COR-L47 (cell line): ENCODE data around the gene TUBB3.
"Not testable (repeated sequence)": the region's sequence is repeated elsewhere in the genome, so short reads cannot be mapped to it uniquely, and the experiment has no call there.

Experiments
- DNase-seq: peaks from one replicate; lab custom pipeline; 2025; lab: John Stamatoyannopoulos, UW

The TUBB3 gene

GRCh38 chr16:89965447-89966225 is 42.5 kb downstream of the TUBB3 start:
- DNase-seq = no peak

DNA sequence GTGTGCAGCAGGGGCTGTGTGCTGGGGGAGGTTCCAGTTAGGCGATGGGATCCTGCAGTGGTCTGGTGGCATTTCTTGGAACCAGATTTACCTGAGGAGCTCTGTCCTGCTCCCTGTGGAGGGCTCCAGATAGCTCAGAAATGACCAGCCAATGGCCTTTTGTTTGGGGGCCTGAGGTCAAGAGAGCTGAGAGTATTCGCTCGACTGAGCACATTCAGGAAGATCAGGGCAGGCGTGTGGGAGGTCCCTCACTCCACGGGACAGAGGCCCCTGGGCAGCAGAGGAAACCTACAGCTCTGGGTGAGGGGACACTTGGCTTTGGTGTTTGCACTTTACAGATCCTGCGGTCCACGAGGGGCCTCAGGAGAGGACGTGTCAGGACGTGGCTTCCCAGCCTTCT is 43.6 kb downstream of the TUBB3 start:
- no peak for DNase-seq

DNA sequence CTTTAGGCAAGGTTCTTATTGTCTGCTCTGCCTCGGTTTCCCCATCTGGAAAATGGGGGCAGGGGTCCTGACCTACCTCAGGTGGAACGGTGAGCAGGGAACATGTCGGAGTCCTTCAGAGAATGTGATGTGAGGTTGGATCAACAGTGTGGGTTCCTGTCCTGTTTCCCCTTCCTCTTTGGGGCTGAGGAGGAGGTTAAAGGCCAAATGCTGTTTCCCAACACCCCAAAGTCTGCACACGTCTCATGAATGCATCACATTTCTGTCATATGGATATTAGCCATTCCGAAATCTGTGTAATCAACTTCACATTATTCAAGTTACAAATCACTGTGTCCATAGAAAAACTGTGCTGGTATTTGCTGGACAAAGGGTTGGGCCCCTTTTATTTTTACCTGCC is 44.3 kb downstream of the TUBB3 start:
- DNase-seq = not testable (repeated sequence)

DNA sequence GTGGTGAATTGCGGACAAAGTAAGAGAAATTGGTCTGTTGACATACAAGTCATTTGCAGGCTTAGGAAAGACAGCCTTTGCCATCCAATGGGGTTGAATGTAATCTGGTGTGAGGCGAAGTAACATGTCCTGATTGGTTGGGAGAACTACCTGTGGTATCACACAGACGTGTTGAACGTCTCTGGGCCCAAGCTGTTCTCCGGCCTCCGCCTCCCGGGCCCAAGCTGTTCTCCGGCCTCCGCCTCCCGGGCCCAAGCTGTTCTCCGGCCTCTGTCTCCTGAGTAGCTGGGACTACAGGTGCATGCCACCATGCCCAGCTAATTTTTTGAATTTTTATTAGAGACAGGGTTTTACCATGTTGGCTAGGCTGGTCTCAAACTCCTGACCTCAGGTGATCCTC is 44.9 kb downstream of the TUBB3 start:
- DNase-seq = not testable (repeated sequence)

- DNase-seq = no peak
Observed at GRCh38 chr16:89969741-89970410, 46.7 kb downstream of the TUBB3 start.

DNA sequence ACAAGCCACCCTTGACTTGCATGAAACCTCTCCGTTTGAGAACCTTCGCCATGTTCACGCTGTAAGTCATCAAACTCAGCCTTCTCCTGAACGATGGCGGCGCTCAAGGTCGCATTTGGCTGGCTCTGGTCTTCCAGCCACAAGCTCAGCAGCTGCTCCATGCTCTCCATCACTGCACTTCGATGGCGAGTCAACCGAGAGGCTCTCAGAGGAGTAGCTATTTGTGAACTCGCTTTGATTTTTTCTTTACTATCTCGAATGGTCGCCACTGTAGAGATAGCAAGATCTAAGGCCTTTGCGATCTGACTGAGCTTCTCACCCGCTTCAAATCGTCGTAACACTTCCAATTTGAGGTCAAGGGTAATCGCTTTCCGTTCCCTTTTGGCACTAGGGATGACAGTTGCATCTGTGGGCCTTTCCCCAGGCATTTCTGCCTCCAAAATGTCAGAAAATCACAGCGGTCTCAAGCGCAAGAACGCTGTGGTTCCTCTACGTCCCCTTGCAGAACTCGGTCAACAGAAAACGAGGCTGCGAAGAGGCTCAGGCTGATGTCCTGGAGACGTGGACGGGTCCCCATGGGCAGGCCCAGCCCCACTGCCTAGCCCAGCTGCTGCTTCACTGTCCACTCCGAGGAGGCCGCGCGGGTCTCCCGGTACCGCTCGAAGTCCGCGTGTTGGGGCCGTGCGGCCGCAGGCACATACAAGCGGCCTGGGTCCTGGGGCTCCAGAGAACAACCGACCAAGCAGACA is 48.5 kb downstream of the TUBB3 start:
- no peak for DNase-seq

DNA sequence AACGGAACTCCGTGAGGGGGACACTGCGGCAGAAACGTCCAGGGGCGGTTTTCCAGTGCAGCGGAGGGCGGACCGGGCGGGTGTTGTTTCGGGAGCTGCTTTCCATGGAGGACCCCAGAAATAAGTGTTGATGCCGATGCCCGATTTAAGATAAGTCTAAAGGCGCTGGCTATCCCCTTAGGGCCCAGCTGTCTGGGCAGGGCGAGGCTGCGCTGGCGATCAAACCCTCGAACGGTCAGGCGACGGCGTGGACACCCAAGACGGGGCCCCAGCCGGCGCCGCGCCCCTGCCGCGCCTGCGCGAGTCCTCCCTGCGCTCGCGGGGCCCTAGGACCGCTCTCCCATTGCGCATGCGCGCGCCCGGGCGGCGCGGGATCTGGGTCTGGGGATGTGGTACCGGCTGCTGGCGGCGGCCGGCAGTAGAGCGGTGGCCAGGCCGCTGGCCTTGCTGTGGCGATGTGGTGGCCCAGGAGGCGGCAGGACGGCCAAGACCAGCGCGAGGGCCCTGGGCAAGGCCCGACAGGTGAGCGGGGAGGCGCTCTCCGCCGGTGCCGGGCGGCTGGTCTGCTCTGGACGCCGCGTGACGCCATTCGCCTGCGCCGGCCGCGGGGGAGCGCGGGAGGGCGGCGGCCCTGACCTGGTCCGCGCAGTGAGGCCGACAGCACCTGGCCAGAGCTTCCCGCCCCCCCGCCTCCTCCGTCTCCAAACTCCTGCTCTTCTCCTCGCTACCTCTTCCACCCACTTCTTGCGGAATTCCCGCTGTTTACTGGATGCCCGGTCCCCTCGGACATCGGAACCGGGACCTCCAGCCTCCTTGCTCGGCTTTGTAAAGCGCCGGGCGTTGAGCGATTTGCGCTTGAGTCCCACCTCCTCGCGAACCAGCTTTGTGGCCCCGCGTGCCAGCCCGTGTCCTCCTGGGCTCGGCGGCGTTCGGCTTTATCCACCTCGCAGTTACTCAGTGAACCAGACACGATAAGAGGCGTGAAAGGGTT is 49.4 kb downstream of the TUBB3 start:
- DNase-seq = peak; percentile 84

DNA sequence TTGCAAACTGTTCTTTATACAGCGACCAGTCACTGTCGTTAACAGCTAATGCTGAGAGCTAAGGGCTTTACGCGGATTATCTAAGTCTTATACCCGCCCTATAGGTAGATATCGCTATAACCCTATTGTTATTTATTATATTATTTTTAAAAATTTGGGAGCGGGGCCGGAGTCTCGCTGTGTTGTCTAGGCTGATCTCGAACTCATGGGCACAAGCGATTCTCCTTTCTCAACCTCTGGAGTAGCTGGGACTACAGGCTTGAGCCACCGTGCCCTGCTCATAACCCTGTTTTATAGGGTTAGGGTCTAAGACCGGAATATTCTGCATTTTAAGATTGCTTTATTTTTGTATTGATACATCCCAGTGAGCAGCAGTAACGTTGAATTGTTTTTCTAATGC is 50.1 kb downstream of the TUBB3 start:
- DNase-seq = no peak

GRCh38 chr16:89973654-89974335 is 50.7 kb downstream of the TUBB3 start:
- no peak for DNase-seq

DNA sequence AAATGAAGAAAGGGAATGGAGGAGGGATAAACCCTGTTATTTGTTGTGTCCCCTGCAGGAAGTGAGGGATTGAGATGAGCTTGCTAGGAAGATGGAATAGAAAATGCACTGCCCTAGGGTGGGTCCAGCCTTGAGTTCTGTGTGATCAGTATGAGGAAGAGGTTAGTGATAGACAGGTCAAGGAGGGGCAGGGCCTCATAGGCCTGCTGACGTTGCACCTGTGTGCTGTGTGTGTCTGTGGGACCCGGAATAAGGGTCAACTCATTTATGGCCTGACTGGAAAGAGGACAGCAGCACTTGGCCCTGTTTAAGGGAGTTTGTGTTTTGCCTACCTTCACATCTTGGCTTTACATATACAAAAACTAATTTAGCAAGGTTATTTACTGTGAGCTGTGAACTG is 51.7 kb downstream of the TUBB3 start:
- DNase-seq = no peak

DNA sequence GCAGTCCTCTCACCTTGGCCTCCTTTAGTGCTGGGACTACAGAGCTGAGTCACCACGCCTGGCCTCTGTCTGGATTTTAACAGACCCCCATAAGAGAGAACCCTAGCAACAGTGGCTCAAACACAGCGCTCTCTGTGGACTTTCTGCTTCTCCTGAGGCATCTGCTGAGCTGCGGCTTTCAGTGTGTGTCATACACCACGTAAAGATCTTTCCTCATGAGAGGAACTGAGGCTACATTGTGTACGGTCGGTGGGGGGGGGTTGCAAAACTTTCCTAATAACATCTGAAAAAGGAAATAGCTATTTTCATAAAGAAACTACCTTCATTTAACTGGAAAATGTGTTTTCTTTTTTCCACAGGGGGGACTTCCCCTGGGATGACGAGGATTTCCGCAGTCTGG is 58.3 kb downstream of the TUBB3 start:
- no peak for DNase-seq

- DNase-seq = no peak
Observed at GRCh38 chr16:89982318-89982717, 59.2 kb downstream of the TUBB3 start.

GRCh38 chr16:89983536-89983935 is 60.4 kb downstream of the TUBB3 start:
- no peak for DNase-seq

GRCh38 chr16:89984216-89984615 is 61.1 kb downstream of the TUBB3 start:
- no peak for DNase-seq

DNA sequence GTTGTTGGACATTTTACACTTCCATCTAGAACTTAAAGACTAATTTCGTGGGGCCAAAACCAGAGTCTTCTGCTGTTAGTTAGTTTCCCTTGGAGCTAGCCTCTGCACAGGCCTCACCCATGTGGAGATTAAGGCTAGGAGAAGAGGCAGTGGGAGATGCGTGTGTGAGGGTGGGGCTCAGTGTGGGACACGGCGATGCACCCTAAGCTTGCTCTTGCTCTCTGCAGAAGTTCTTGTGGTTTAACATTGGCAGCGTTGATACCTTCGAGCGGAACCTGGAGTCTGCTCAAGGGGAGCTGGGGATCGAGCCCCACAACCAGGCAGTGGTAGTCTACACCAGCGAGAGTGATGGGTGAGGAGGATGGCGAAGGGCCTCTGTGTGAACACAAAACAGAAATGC is 62.1 kb downstream of the TUBB3 start:
- no peak for DNase-seq
